Fibroblast of the aortic adventitia (primary cell): ENCODE data around the gene SMTN. TPM values are rescaled to one million over a fixed set of nuclear protein-coding genes. Genes with fewer than 3 reads are reported as not detected.

Experiments used
- DNase-seq: peaks from one replicate; pipeline ENCODE4 v3.0.0-alpha.2; 2010; ENCODE audit warnings: low read depth
- H3K4me3 ChIP-seq: 2 replicates; pipeline ENCODE4 v1.5.1; 2011; ENCODE audit warnings: low read depth, mild to moderate bottlenecking, control low read depth, low read length, moderate library complexity
- CTCF ChIP-seq: IDR thresholded peaks from 2 replicates; pipeline ENCODE4 v1.5.1; 2011; ENCODE audit warnings: mild to moderate bottlenecking, low read length, control low read depth, inconsistent platforms; ENCODE audit not compliant: insufficient read depth
- total RNA-seq: library from RNA; depleted of rRNA; stranded (reverse); fragments of >200 nt; gene quantifications from 2 replicates; pipeline ENCODE4 v1.2.3, GENCODE V29; 2012; ENCODE audit warnings: low replicate concordance

Gene SMTN
- total RNA-seq, result 35.2 and 63.5 TPM in 2 replicates

- DNase-seq, result peak; percentile 83
- H3K4me3 ChIP-seq, result peak within 1 kb of the TSS; percentile 85
- no peak for TF ChIP-seq CTCF
Observed at GRCh38 chr22:31080848-31081649, at the start of gene SMTN. TSS of gene SMTN (plus strand) at chr22:31081318. CDS start at chr22:31083259, 1,941 bp downstream.

- TF ChIP-seq CTCF, result no peak
- H3K4me3 ChIP-seq, result peak overlapping the region; percentile 39
- peak; percentile 77 for DNase-seq
Observed at GRCh38 chr22:31036671-31037550, 44.2 kb upstream of the SMTN start.

GRCh38 chr22:31038686-31039085 is 42.4 kb upstream of the SMTN start:
- no peak for TF ChIP-seq CTCF
- H3K4me3 ChIP-seq, result no peak overlapping the region
- DNase-seq, result no peak

- DNase-seq, result peak; percentile 75
- no peak overlapping the region for H3K4me3 ChIP-seq
Observed at GRCh38 chr22:31039393-31039792, 41.7 kb upstream of the SMTN start.

GRCh38 chr22:31040542-31041398 is 40.3 kb upstream of the SMTN start:
- H3K4me3 ChIP-seq, result no peak overlapping the region
- no peak for DNase-seq
- no peak for TF ChIP-seq CTCF

More at GRCh38 chr22:31039393-31039792, 41.7 kb upstream of the SMTN start:
- TF ChIP-seq CTCF, result no peak

GRCh38 chr22:31044262-31044861 is 36.8 kb upstream of the SMTN start:
- DNase-seq, result peak; percentile 37
- no peak for TF ChIP-seq CTCF
- H3K4me3 ChIP-seq, result no peak overlapping the region
